Parathyroid adenoma (tissue), 2 donors: ENCODE data around the gene AUH.

Source experiments
- H2AFZ ChIP-seq: fragments of 300-600 bp; sonication (generic); one replicate; pipeline ENCODE4 v1.7.0; 2017; ENCODE audit warnings: antibody characterized with exemption, mild to moderate bottlenecking
- H3K27ac ChIP-seq: fragments of 300-600 bp; sonication (generic); one replicate; pipeline ENCODE4 v1.7.0; 2017
- H3K27me3 ChIP-seq: fragments of 300-600 bp; sonication (generic); one replicate; pipeline ENCODE4 v1.7.0; 2017; ENCODE audit warnings: low read length; ENCODE audit not compliant: control insufficient read depth, insufficient read depth
- H3K36me3 ChIP-seq: fragments of 300-600 bp; sonication (generic); one replicate; pipeline ENCODE4 v1.7.0; 2017; ENCODE audit warnings: low read length; ENCODE audit not compliant: control insufficient read depth, insufficient read depth
- H3K4me1 ChIP-seq: fragments of 300-600 bp; sonication (generic); one replicate; pipeline ENCODE4 v1.7.0; 2017; ENCODE audit warnings: control low read depth
- H3K4me2 ChIP-seq: fragments of 300-600 bp; sonication (generic); one replicate; pipeline ENCODE4 v1.7.0; 2017; ENCODE audit warnings: low read length
- H3K4me3 ChIP-seq: fragments of 300-600 bp; sonication (generic); one replicate; pipeline ENCODE4 v1.7.0; 2017; ENCODE audit warnings: low read depth, low read length
- H3K79me2 ChIP-seq: fragments of 300-600 bp; sonication (generic); one replicate; pipeline ENCODE4 v1.7.0; 2017; ENCODE audit warnings: control low read depth
- H3K9ac ChIP-seq: fragments of 300-600 bp; sonication (generic); one replicate; pipeline ENCODE4 v1.7.0; 2017; ENCODE audit warnings: mild to moderate bottlenecking
- H3K9me3 ChIP-seq: fragments of 300-600 bp; sonication (generic); one replicate; pipeline ENCODE4 v1.7.0; 2017; ENCODE audit warnings: low read length; ENCODE audit not compliant: control insufficient read depth
- CTCF ChIP-seq: fragments of 300-600 bp; sonication (generic); IDR thresholded peaks from one replicate; pipeline ENCODE4 v1.7.0; 2017; ENCODE audit warnings: antibody characterized with exemption, mild to moderate bottlenecking
- donor health status: primary hyperparathyroidism.

AUH gene

GRCh38 chr9:91261417-91261816, 100.3 kb downstream of the AUH start:
- Histone ChIP-seq H3K4me3 (no peak overlapping the region), H3K79me2 (no peaks in the 10 kb centered on the region), H3K9ac (no peak overlapping the region), H3K36me3 (no peaks in the 10 kb centered on the region), H3K4me2 (no peak overlapping the region), H3K4me1 (no peaks in the 10 kb centered on the region), H3K27me3 (no peaks in the 10 kb centered on the region), H2AFZ (no peak overlapping the region), H3K27ac (no peak overlapping the region), H3K9me3 (no peaks in the 10 kb centered on the region)
- TF ChIP-seq CTCF: no peak

GRCh38 chr9:91259162-91259561, 102.6 kb downstream of the AUH start:
- no peaks in the 10 kb centered on the region for H3K4me1 ChIP-seq
- no peaks in the 10 kb centered on the region for H3K27me3 ChIP-seq
- H2AFZ ChIP-seq: no peak overlapping the region
- no peak overlapping the region for H3K9ac ChIP-seq
- no peaks in the 10 kb centered on the region for H3K9me3 ChIP-seq
- H3K27ac ChIP-seq: no peak overlapping the region
- no peak overlapping the region for H3K4me2 ChIP-seq
- TF ChIP-seq CTCF: no peak
- H3K36me3 ChIP-seq: no peaks in the 10 kb centered on the region
- H3K4me3 ChIP-seq: no peak overlapping the region
- H3K79me2 ChIP-seq: no peaks in the 10 kb centered on the region

- no peak overlapping the region for H3K4me2 ChIP-seq
- H2AFZ ChIP-seq: no peak overlapping the region
- H3K4me1 ChIP-seq: no peaks in the 10 kb centered on the region
- no peak overlapping the region for H3K4me3 ChIP-seq
- no peak for TF ChIP-seq CTCF
- H3K27me3 ChIP-seq: no peaks in the 10 kb centered on the region
- no peaks in the 10 kb centered on the region for H3K79me2 ChIP-seq
- no peaks in the 10 kb centered on the region for H3K9me3 ChIP-seq
- H3K9ac ChIP-seq: no peak overlapping the region
- no peak overlapping the region for H3K27ac ChIP-seq
- no peaks in the 10 kb centered on the region for H3K36me3 ChIP-seq
Measured at GRCh38 chr9:91258451-91258850, 103.3 kb downstream of the AUH start.

GRCh38 chr9:91256235-91256634, 105.5 kb downstream of the AUH start:
- no peaks in the 10 kb centered on the region for H3K27me3 ChIP-seq
- no peaks in the 10 kb centered on the region for H3K36me3 ChIP-seq
- H3K9ac ChIP-seq: no peak overlapping the region
- no peak overlapping the region for H2AFZ ChIP-seq
- H3K4me1 ChIP-seq: no peaks in the 10 kb centered on the region
- no peak for TF ChIP-seq CTCF
- H3K9me3 ChIP-seq: no peaks in the 10 kb centered on the region
- H3K27ac ChIP-seq: no peak overlapping the region
- no peak overlapping the region for H3K4me3 ChIP-seq
- no peak overlapping the region for H3K4me2 ChIP-seq
- no peaks in the 10 kb centered on the region for H3K79me2 ChIP-seq

DNA sequence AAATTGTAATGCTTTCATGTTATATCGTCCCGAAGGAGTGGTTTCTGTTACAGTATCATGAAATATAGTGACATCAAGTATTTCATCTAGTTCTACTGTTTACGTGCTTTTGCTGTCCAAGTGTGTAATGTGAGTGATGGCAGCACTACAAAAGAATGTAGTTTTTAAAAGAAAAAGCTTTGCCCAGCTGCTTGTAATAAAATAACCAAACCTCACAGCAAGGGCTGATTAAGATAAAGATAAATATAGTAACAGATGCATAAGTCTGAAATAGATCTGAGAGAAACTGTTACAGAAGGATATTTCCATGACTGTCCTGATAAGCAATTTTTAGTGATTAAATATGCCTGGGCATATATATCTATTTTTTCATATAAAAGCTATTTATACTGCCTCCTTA, 106.4 kb downstream of the AUH start:
- Histone ChIP-seq H3K36me3 (no peaks in the 10 kb centered on the region), H3K9me3 (no peaks in the 10 kb centered on the region), H3K4me1 (no peaks in the 10 kb centered on the region), H3K4me2 (no peak overlapping the region), H3K4me3 (no peak overlapping the region), H3K27ac (no peak overlapping the region), H3K27me3 (no peaks in the 10 kb centered on the region), H3K79me2 (no peaks in the 10 kb centered on the region), H3K9ac (no peak overlapping the region), H2AFZ (no peak overlapping the region)
- no peak for TF ChIP-seq CTCF
